K562 (cell line): Measurements from ENCODE around the gene CD79A. TPM values are rescaled to one million over a fixed set of nuclear protein-coding genes. Genes with fewer than 3 reads are reported as not detected.

ENCODE experiments used
- ATAC-seq: fragments of 200-7000 bp; cut with Tn5 transposase; 3 replicates; pipeline ENCODE4 v1.9.1; 2020; ENCODE audit warnings: moderate library complexity
- BruUV-seq: library from RNA; stranded (reverse); fragments of 400-500 nt; replicated peaks from 2 replicates; lab custom pipeline; 2021; lab: Mats Ljungman, UMichigan
- CTCF ChIA-PET: fragments of 300-600 bp; formaldehyde crosslinking; extraction: SDS; loops from one replicate; lab custom pipeline; 2021; ENCODE audit warnings: low intra/inter-chr PET ratio; lab: Yijun Ruan, JAX
- POLR2A ChIA-PET: fragments of 300-600, 350-650 bp; sonication (Branson Sonifier 250); formaldehyde crosslinking; extraction: SDS; loops from one replicate; lab custom pipeline; 2021; ENCODE audit warnings: antibody characterized with exemption, inconsistent platforms; lab: Yijun Ruan, JAX
- DNase-seq, 4 experiments: peaks; one replicate each; pipeline versions ENCODE4 v3.0.0 to v3.0.0-alpha.2; 2011 to 2018; ENCODE audit warnings: low spot score in 3 of 4, mixed read lengths in 3 of 4; ENCODE audit errors: extremely low read depth in 1 of 4
- FAIRE-seq: peaks from 2 replicates; lab custom pipeline; 2011; peaks lifted over from hg19 to GRCh38; lab: Jason Lieb, UNC
- H2AFZ ChIP-seq: 2 replicates; pipeline ENCODE4 v1.6.0; 2011; ENCODE audit warnings: low read depth, low read length, control low read depth, inconsistent platforms
- H3K27ac ChIP-seq: fragments of 200-600 bp; 3 replicates; pipeline ENCODE4 v1.8.0; 2011; ENCODE audit warnings: low read depth, mild to moderate bottlenecking, control low read depth, inconsistent platforms, low read length, moderate library complexity, mixed read lengths; ENCODE audit errors: extremely low read depth
- H3K27me3 ChIP-seq, 2 experiments: fragments of 300-600 bp in 1 of 2; 2 replicates in 1 of 2; 3 replicates in 1 of 2; pipeline versions ENCODE4 v1.6.0 to v1.8.0; 2011; ENCODE audit warnings: inconsistent platforms in 2 of 2, low read length in 2 of 2, mild to moderate bottlenecking in 1 of 2, mixed read lengths in 1 of 2, moderate library complexity in 1 of 2; ENCODE audit not compliant: control insufficient read depth in 2 of 2, insufficient read depth in 2 of 2
- H3K36me3 ChIP-seq: fragments of 300-600 bp; 3 replicates; pipeline ENCODE4 v1.8.0; 2011; ENCODE audit warnings: mild to moderate bottlenecking, low read length, inconsistent platforms; ENCODE audit not compliant: control insufficient read depth, insufficient read depth
- H3K4me1 ChIP-seq, 2 experiments: fragments of 200-600 bp in 1 of 2; replicated peaks in 1 of 2; 2 replicates in 1 of 2; 3 replicates in 1 of 2; pipeline versions ENCODE4 v1.5.1 to v1.8.0; 2011; ENCODE audit warnings: inconsistent platforms in 2 of 2, low read length in 2 of 2, mild to moderate bottlenecking in 1 of 2, mixed read lengths in 1 of 2, moderate library complexity in 1 of 2; ENCODE audit not compliant: control insufficient read depth in 2 of 2, insufficient read depth in 2 of 2
- H3K4me2 ChIP-seq: 2 replicates; pipeline ENCODE4 v1.6.1; 2011; ENCODE audit warnings: low read length, control low read depth, inconsistent platforms, mixed read lengths; ENCODE audit not compliant: insufficient read depth
- H3K4me3 ChIP-seq: fragments of 200-600 bp; sonication (generic), shearing (Covaris generic); 2 replicates; pipeline ENCODE4 v1.5.1; 2016; ENCODE audit warnings: control low read depth, inconsistent platforms
- H3K79me2 ChIP-seq: fragments of 200-600 bp; 3 replicates; pipeline ENCODE4 v1.8.0; 2011; ENCODE audit warnings: low read length, inconsistent platforms; ENCODE audit not compliant: control insufficient read depth, insufficient read depth
- H3K9ac ChIP-seq, 2 experiments: 2 replicates each; pipeline versions ENCODE4 v1.6.0 to v1.6.1; 2011; ENCODE audit warnings: low read depth in 2 of 2, low read length in 2 of 2, control low read depth in 1 of 2, inconsistent platforms in 1 of 2, mild to moderate bottlenecking in 1 of 2, mixed read lengths in 1 of 2; ENCODE audit not compliant: insufficient read depth in 1 of 2
- H3K9me1 ChIP-seq: one replicate; pipeline ENCODE4 v1.6.0; 2011; ENCODE audit warnings: inconsistent platforms, mild to moderate bottlenecking, low read length, moderate library complexity; ENCODE audit not compliant: control insufficient read depth, insufficient read depth
- H3K9me3 ChIP-seq: replicated peaks from 2 replicates; pipeline ENCODE4 v1.5.1; 2011; ENCODE audit warnings: low read depth, low read length, inconsistent platforms; ENCODE audit not compliant: control insufficient read depth, insufficient read depth
- H4K20me1 ChIP-seq: replicated peaks from 2 replicates; pipeline ENCODE4 v1.6.1; 2011; ENCODE audit warnings: low read length, inconsistent platforms, mixed read lengths; ENCODE audit not compliant: control insufficient read depth, insufficient read depth
- CAMTA2 ChIP-seq: fragments of 250-450 bp; sonication (Bioruptor Pico); conservative IDR thresholded peaks from 2 replicates; pipeline ENCODE4 v1.5.1; 2022
- CEBPG ChIP-seq, 3 experiments: fragments of 200-800 bp in 1 of 3; sonication (Bioruptor generic) in 1 of 3; sonication (generic) in 1 of 3; formaldehyde crosslinking in 1 of 3; IDR thresholded peaks in 2 of 3; conservative IDR thresholded peaks in 1 of 3; 2 replicates each; pipeline versions ENCODE4 v1.6.1 to v1.8.0; 2016 to 2022; ENCODE audit warnings: missing compliant biosample characterization in 2 of 3, missing genetic modification characterization in 2 of 3, mild to moderate bottlenecking in 1 of 3, missing genetic modification reagents in 1 of 3
- CREB3L1 ChIP-seq: fragments of 450-650 bp; IDR thresholded peaks from 2 replicates; pipeline ENCODE4 v1.6.1; 2014; ENCODE audit warnings: low read depth, mild to moderate bottlenecking, moderate library complexity, borderline replicate concordance
- HDAC6 ChIP-seq: IDR thresholded peaks from 2 replicates; pipeline ENCODE4 v1.6.1; 2012; ENCODE audit warnings: low read depth, mild to moderate bottlenecking, control low read depth, inconsistent platforms, low read length, moderate library complexity
- MBD2 ChIP-seq: sonication (generic); IDR thresholded peaks from 2 replicates; pipeline ENCODE4 v1.6.1; 2016; ENCODE audit warnings: low read depth, borderline replicate concordance
- MCM3 ChIP-seq: fragments of 450-650 bp; IDR thresholded peaks from 2 replicates; pipeline ENCODE4 v1.6.1; 2016
- NFATC3 ChIP-seq: fragments of 450-650 bp; IDR thresholded peaks from 2 replicates; pipeline ENCODE4 v1.6.1; 2017; ENCODE audit warnings: mild to moderate bottlenecking
- NR2C1 ChIP-seq, 2 experiments: fragments of 450-650 bp; IDR thresholded peaks; 2 replicates each; pipeline ENCODE4 v1.6.1; 2017; ENCODE audit warnings: mild to moderate bottlenecking in 2 of 2, antibody characterized with exemption in 1 of 2, inconsistent platforms in 1 of 2, missing compliant biosample characterization in 1 of 2, missing genetic modification characterization in 1 of 2
- RAD21 ChIP-seq, 2 experiments: fragments of 250-450 bp in 1 of 2; fragments of 450-650 bp in 1 of 2; sonication (Bioruptor Pico) in 1 of 2; formaldehyde crosslinking in 1 of 2; IDR thresholded peaks in 1 of 2; conservative IDR thresholded peaks in 1 of 2; 2 replicates each; pipeline versions ENCODE4 v1.4.0 to v1.8.0; 2020 to 2022; ENCODE audit warnings: mild to moderate bottlenecking in 2 of 2, moderate library complexity in 1 of 2
- TRIM24 ChIP-seq, 2 experiments: fragments of 450-650 bp; IDR thresholded peaks; 2 replicates each; pipeline ENCODE4 v1.6.1; 2016
- ZBTB12 ChIP-seq: fragments of 250-450 bp; sonication (Bioruptor Pico); IDR thresholded peaks from 2 replicates; pipeline ENCODE4 v1.4.0; 2020
- ZNF76 ChIP-seq: fragments of 250-450 bp; sonication (Bioruptor Pico); IDR thresholded peaks from 2 replicates; pipeline ENCODE4 v1.4.0; 2020; ENCODE audit warnings: mild to moderate bottlenecking, moderate library complexity, borderline replicate concordance
- WGBS: fragments of 100-300 bp; shearing (Covaris generic); methylation state at CpG from one replicate; pipeline ENCODE4 v1.1.6; 2016; ENCODE audit warnings: low coverage, mixed read lengths; ENCODE audit not compliant: insufficient coverage; ENCODE audit errors: missing lambda C conversion rate; 5-methylcytosine and 5-hydroxymethylcytosine counted together
- in situ Hi-C: fragments of 300-500 bp; cut with MboI; formaldehyde crosslinking; loops from 4 replicates; pipeline ENCODE4 v1.15.0; 2018; ENCODE audit warnings: inconsistent platforms, mixed read lengths
- intact Hi-C: fragments of 100-400 bp; cut with micrococcal nuclease; formaldehyde crosslinking; loops from 2 replicates; pipeline ENCODE4 v1.14.2; 2022
- polyA plus RNA-seq, 8 experiments: library from polyadenylated mRNA; depleted of rRNA in 4 of 8; stranded (reverse) in 5 of 8; unstranded in 3 of 8; fragments of >200 nt; fragmentation: Nextera tagmentation in 2 of 8; fragmentation: Illumina TruSeq in 1 of 8; extraction: Ambion mirVana in 2 of 8; extraction: Trizol in 1 of 8; gene quantifications; 2 replicates each; pipeline versions ENCODE4 v1.2.1 to v1.2.3, GENCODE V29; 2011 to 2014; ENCODE audit warnings: inconsistent platforms in 1 of 8, missing spikeins in 1 of 8
- total RNA-seq, 7 experiments: library from RNA; depleted of rRNA in 6 of 7; stranded (reverse); fragments of >200 nt in 6 of 7; fragmentation: Illumina TruSeq in 2 of 7; extraction: Trizol in 2 of 7; gene quantifications; 2 replicates each; pipeline versions ENCODE4 v1.2.1 to v1.2.3, GENCODE V29; 2011 to 2021; ENCODE audit warnings: low replicate concordance in 1 of 7

The CD79A gene
- total and polyA plus RNA-seq, 9 of the 15 experiments (the other 6 are each of a cell fraction or from before 2014, with no cell fraction given), result 0.04 to 0.72 (median 0.17) TPM; not detected in 3

GRCh38 chr19:41888926-41889325, 11.8 kb downstream of the CD79A start (continued):
- TF ChIP-seq CREB3L1 (no peak), ZNF76 (CRISPR knock-in tag) (no peak), RAD21 (CRISPR knock-in tag; conservative IDR thresholded peaks at IDR 0.05 in 1 of 2, IDR thresholded peaks at IDR 0.05 in 1 of 2) (no peak), CEBPG (CRISPR knock-in tag; IDR thresholded peaks at IDR 0.05) (no peak), CEBPG (tag; conservative IDR thresholded peaks at IDR 0.05 in 1 of 2, IDR thresholded peaks at IDR 0.05 in 1 of 2) (no peak), ZBTB12 (CRISPR knock-in tag) (no peak)

GRCh38 chr19:41889896-41890295, 12.8 kb downstream of the CD79A start:
- H3K4me1 ChIP-seq, result peaks cover 13 to 36% of the 10 kb centered on the region in 2 experiments; a peak in 4 of 5 replicates
- in situ Hi-C loops, result no loop called here
- no peak overlapping the region for H2AFZ ChIP-seq
- no peak overlapping the region for H3K9ac ChIP-seq
- BruUV-seq, result no TSS peak
- TF ChIP-seq HDAC6, result no peak
- no peak for TF ChIP-seq NR2C1 (IDR thresholded peaks at IDR 0.05)
- no peak for TF ChIP-seq NR2C1 (tag; IDR thresholded peaks at IDR 0.05)
- no peak for TF ChIP-seq CAMTA2 (CRISPR knock-in tag)
- no peak for TF ChIP-seq TRIM24 (IDR thresholded peaks at IDR 0.05)
- no peak for TF ChIP-seq NFATC3
- TF ChIP-seq MBD2, result no peak
- TF ChIP-seq MCM3, result no peak
- FAIRE-seq (no peak), ATAC-seq (no peak), DNase-seq (no peak)
- no peak overlapping the region for H3K4me3 ChIP-seq
- H4K20me1 ChIP-seq, result 0 out of 2 replicates have a peak, but pooled peaks cover 7% of the 10 kb centered on the region
- H3K4me2 ChIP-seq, result no peak overlapping the region
- H3K9me3 ChIP-seq, result no peaks in the 10 kb centered on the region
- ChIA-PET CTCF (no interaction called here), POLR2A (interaction anchor here (1.2 kb wide), 1 partner anchor 22 kb away, joined by 4 read pairs; no protein-coding TSS in a partner anchor)
- no peaks in the 10 kb centered on the region for H3K27me3 ChIP-seq
- H3K27ac ChIP-seq, result no peak overlapping the region
- 89% methylated on average over 8 of the region's 8 CpGs for WGBS
- intact Hi-C loops, result no loop called here
- H3K79me2 ChIP-seq, result peaks cover 26% of the 10 kb centered on the region
- H3K36me3 ChIP-seq, result peaks cover 66% of the 10 kb centered on the region; the same call in 2 of the 3 replicates
- H3K9me1 ChIP-seq, result no peaks in the 10 kb centered on the region
